Measurements from ENCODE around the gene RCSD1. TPM values are rescaled to one million over a fixed set of nuclear protein-coding genes. Genes with fewer than 3 reads are reported as not detected.

The RCSD1 gene
- total and polyA plus RNA-seq, 2 of the 13 experiments (the other 11 are each of a cell fraction or from before 2014, with no cell fraction given): not detected

DNA sequence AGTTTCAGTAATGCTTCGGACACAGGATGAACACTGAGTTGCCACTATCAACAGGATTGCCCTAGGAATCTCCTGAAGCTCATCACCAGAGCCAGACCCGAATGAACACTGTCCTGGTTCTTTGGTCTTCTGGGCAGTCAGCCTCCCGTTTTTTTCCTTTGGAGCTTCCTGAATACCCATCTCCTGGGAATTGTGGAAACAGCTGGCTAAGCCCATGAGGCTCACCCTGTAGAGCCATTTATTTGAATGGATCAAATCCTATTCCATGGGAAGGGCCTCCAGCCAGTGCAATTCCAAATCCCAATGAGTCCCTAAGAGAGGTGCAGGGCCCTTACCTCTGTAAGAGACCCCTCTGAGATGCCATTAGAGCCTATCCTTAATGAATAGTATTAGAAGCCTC lies 5.9 kb downstream of the RCSD1 start:
- no peak overlapping the region for H3K27ac ChIP-seq (ENCODE audit: extremely low read length, insufficient read depth, low read length)
- H3K9ac ChIP-seq (ENCODE audit: insufficient read depth, low read depth, low read length): no peak overlapping the region
- BruUV-seq (replicated peaks): no TSS peak
- no peak for DNase-seq (ENCODE audit: low spot score)
- intact Hi-C loops (cut with micrococcal nuclease; ENCODE audit: unreplicated experiment): no loop called here
- no peak overlapping the region for H3K4me2 ChIP-seq (ENCODE audit: low read depth, low read length)
- TF ChIP-seq ZNF260 (CRISPR knock-in tag; IDR thresholded peaks at IDR 0.05; ENCODE audit: borderline replicate concordance, low read depth) (no peak), DPF2 (CRISPR knock-in tag; IDR thresholded peaks at IDR 0.05; ENCODE audit: borderline replicate concordance, low read depth) (no peak)
- H3K36me3 ChIP-seq (replicated peaks in 1 of 2; ENCODE audit: control insufficient read depth in 1 of 2, insufficient read depth in 2 of 2, low read length in 2 of 2): no peaks in the 10 kb centered on the region
- no peaks in the 10 kb centered on the region for H3K4me1 ChIP-seq (ENCODE audit: insufficient read depth, low read length)
- in situ Hi-C loops (cut with HindIII; ENCODE audit: extremely low pct_ligation_motif_present, low pct_unique_long_range_greater_than_20kb): no loop called here
- 40% methylated on average over 1 of the region's 3 CpGs for WGBS (ENCODE audit: low lambda C conversion rate)
- H3K9me3 ChIP-seq (ENCODE audit: low read length): no peaks in the 10 kb centered on the region
- no peak for ATAC-seq
- H3K79me2 ChIP-seq (ENCODE audit: insufficient read depth, low read length): no peaks in the 10 kb centered on the region
- no peaks in the 10 kb centered on the region for H4K20me1 ChIP-seq (ENCODE audit: insufficient read depth, low read length)
- peaks cover 2 to 49% of the 10 kb centered on the region in 2 experiments; a peak in 3 of 5 replicates for H3K27me3 ChIP-seq (ENCODE audit: control insufficient read depth in 1 of 2, insufficient read depth in 2 of 2, low read length in 2 of 2)
- no peak for FAIRE-seq
- H2AFZ ChIP-seq (ENCODE audit: low read length): no peak overlapping the region
- CTCF ChIA-PET (ENCODE audit: low intra/inter-chr PET ratio, low total read pairs): no interaction called here
- H3K4me3 ChIP-seq (replicated peaks in 1 of 3; ENCODE audit: insufficient read depth in 1 of 3, low read depth in 2 of 3, low read length in 3 of 3): no peak overlapping the region
- POLR2A ChIA-PET: no interaction called here

DNA sequence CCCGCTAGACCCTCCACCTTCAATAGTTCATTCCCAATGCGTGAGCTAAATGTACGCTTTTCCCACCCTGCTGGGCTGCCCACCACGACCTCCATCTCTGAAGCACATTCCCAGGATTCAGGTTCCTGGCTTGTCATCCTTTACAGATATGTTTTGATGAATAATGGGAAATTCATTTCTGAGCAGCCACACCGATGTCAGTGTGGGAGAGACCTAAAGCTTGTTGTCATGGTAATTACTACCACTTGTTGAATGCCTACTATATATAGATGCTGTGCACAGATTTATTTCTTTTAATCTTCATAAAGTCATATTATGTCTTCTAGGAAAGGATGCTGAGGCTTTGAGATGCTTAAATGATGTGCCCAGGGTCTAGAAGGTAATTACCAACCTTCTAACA lies 8.0 kb downstream of the RCSD1 start:
- DNase-seq (ENCODE audit: low spot score): no peak
- Histone ChIP-seq H3K9me3 (ENCODE audit: low read length) (no peaks in the 10 kb centered on the region), H4K20me1 (ENCODE audit: insufficient read depth, low read length) (no peaks in the 10 kb centered on the region), H3K4me1 (ENCODE audit: insufficient read depth, low read length) (no peaks in the 10 kb centered on the region), H2AFZ (ENCODE audit: low read length) (no peak overlapping the region), H3K27me3 (ENCODE audit: control insufficient read depth in 1 of 2, insufficient read depth in 2 of 2, low read length in 2 of 2) (peaks cover 2 to 35% of the 10 kb centered on the region in 2 experiments; a peak in 3 of 5 replicates), H3K79me2 (ENCODE audit: insufficient read depth, low read length) (no peaks in the 10 kb centered on the region), H3K4me2 (ENCODE audit: low read depth, low read length) (no peak overlapping the region), H3K27ac (ENCODE audit: extremely low read length, insufficient read depth, low read length) (no peak overlapping the region), H3K36me3 (replicated peaks in 1 of 2; ENCODE audit: control insufficient read depth in 1 of 2, insufficient read depth in 2 of 2, low read length in 2 of 2) (no peaks in the 10 kb centered on the region), H3K9ac (ENCODE audit: insufficient read depth, low read depth, low read length) (no peak overlapping the region), H3K4me3 (replicated peaks in 1 of 3; ENCODE audit: insufficient read depth in 1 of 3, low read depth in 2 of 3, low read length in 3 of 3) (no peak overlapping the region)
- in situ Hi-C loops (cut with HindIII; ENCODE audit: extremely low pct_ligation_motif_present, low pct_unique_long_range_greater_than_20kb): no loop called here
- no peak for TF ChIP-seq ZNF776 (CRISPR knock-in tag; IDR thresholded peaks at IDR 0.05)
- no peak for TF ChIP-seq ZNF747 (CRISPR knock-in tag; IDR thresholded peaks at IDR 0.05; ENCODE audit: borderline replicate concordance)
- no peak for TF ChIP-seq NFYC (CRISPR knock-in tag; IDR thresholded peaks at IDR 0.05)
- TF ChIP-seq SP1 (IDR thresholded peaks at IDR 0.05): no peak
- no peak for TF ChIP-seq SP1 (CRISPR knock-in tag; IDR thresholded peaks at IDR 0.05)
- intact Hi-C loops (cut with micrococcal nuclease; ENCODE audit: unreplicated experiment): no loop called here
- CTCF ChIA-PET (ENCODE audit: low intra/inter-chr PET ratio, low total read pairs): no interaction called here
- WGBS (ENCODE audit: low lambda C conversion rate): 17% methylated on average over 5 of the region's 5 CpGs
- FAIRE-seq: no peak
- BruUV-seq (replicated peaks): no TSS peak
- POLR2A ChIA-PET: no interaction called here
- ATAC-seq: no peak
